H9 (cell line): ENCODE data around the gene DCTN2. TPM values are rescaled to one million over a fixed set of nuclear protein-coding genes. Genes with fewer than 3 reads are reported as not detected.

Experiments used
- DNase-seq: peaks from one replicate; pipeline ENCODE4 v3.0.0-alpha.2; 2017
- H2AFZ ChIP-seq: one replicate; pipeline ENCODE4 v1.6.1; 2013; ENCODE audit warnings: mild to moderate bottlenecking, low read length, control low read depth, moderate library complexity
- H2AK5ac ChIP-seq: 2 replicates; pipeline ENCODE4 v1.6.1; 2013; ENCODE audit warnings: low read length, control low read depth, mixed read lengths; ENCODE audit not compliant: insufficient read length
- H2BK120ac ChIP-seq: one replicate; pipeline ENCODE4 v1.6.1; 2013; ENCODE audit warnings: low read depth, mild to moderate bottlenecking, low read length, control low read depth, inconsistent platforms; ENCODE audit not compliant: poor library complexity, severe bottlenecking
- H2BK12ac ChIP-seq: 2 replicates; pipeline ENCODE4 v1.6.1; 2013; ENCODE audit warnings: low read length, control low read depth, mixed read lengths, low read depth; ENCODE audit not compliant: insufficient read length
- H2BK15ac ChIP-seq: 2 replicates; pipeline ENCODE4 v1.6.1; 2013; ENCODE audit warnings: low read depth, low read length, control low read depth
- H2BK20ac ChIP-seq: one replicate; pipeline ENCODE4 v1.6.1; 2013; ENCODE audit warnings: low read depth, mild to moderate bottlenecking, low read length, control low read depth, inconsistent platforms; ENCODE audit not compliant: poor library complexity, severe bottlenecking
- H2BK5ac ChIP-seq: 2 replicates; pipeline ENCODE4 v1.6.1; 2013; ENCODE audit warnings: low read length, control low read depth, mixed read lengths; ENCODE audit not compliant: insufficient read length
- H3K14ac ChIP-seq: 2 replicates; pipeline ENCODE4 v1.6.1; 2013; ENCODE audit warnings: low read length, control low read depth; ENCODE audit not compliant: insufficient read depth
- H3K18ac ChIP-seq: 2 replicates; pipeline ENCODE4 v1.6.1; 2013; ENCODE audit warnings: low read depth, mild to moderate bottlenecking, mixed read lengths, low read length, control low read depth; ENCODE audit not compliant: insufficient read length
- H3K23ac ChIP-seq: 2 replicates; pipeline ENCODE4 v1.6.1; 2013; ENCODE audit warnings: low read length, control low read depth, mixed read lengths, low read depth; ENCODE audit not compliant: insufficient read length
- H3K23me2 ChIP-seq: 2 replicates; pipeline ENCODE4 v1.6.1; 2013; ENCODE audit warnings: low read depth, mild to moderate bottlenecking, mixed read lengths, low read length, control low read depth; ENCODE audit not compliant: insufficient read length, poor library complexity, severe bottlenecking
- H3K27ac ChIP-seq: 2 replicates; pipeline ENCODE4 v1.5.1; 2013; ENCODE audit warnings: low read length, control low read depth, mixed read lengths, low read depth; ENCODE audit not compliant: insufficient read length
- H3K27me3 ChIP-seq: 2 replicates; pipeline ENCODE4 v1.6.1; 2013; ENCODE audit warnings: low read length, control low read depth, inconsistent platforms; ENCODE audit not compliant: insufficient read depth
- H3K4ac ChIP-seq: 2 replicates; pipeline ENCODE4 v1.6.1; 2013; ENCODE audit warnings: low read depth, mild to moderate bottlenecking, control low read depth, inconsistent platforms, low read length, moderate library complexity
- H3K4me1 ChIP-seq: 2 replicates; pipeline ENCODE4 v1.6.1; 2013; ENCODE audit warnings: low read length, control low read depth, inconsistent platforms; ENCODE audit not compliant: insufficient read depth
- H3K4me2 ChIP-seq: 2 replicates; pipeline ENCODE4 v1.6.1; 2013; ENCODE audit warnings: low read length, control low read depth, mixed read lengths; ENCODE audit not compliant: insufficient read length, insufficient read depth
- H3K56ac ChIP-seq: 2 replicates; pipeline ENCODE4 v1.6.1; 2013; ENCODE audit warnings: low read depth, mild to moderate bottlenecking, mixed read lengths, low read length, control low read depth; ENCODE audit not compliant: insufficient read length
- H3K79me1 ChIP-seq: 2 replicates; pipeline ENCODE4 v1.6.1; 2013; ENCODE audit warnings: low read depth, mild to moderate bottlenecking, moderate library complexity, low read length, control low read depth, inconsistent platforms; ENCODE audit not compliant: insufficient read depth, poor library complexity, severe bottlenecking
- H3K79me2 ChIP-seq: 2 replicates; pipeline ENCODE4 v1.6.1; 2013; ENCODE audit warnings: low read length, control low read depth, inconsistent platforms; ENCODE audit not compliant: insufficient read depth
- H3K9ac ChIP-seq: 2 replicates; pipeline ENCODE4 v1.6.1; 2013; ENCODE audit warnings: low read length, control low read depth, mixed read lengths; ENCODE audit not compliant: insufficient read length; ENCODE audit errors: extremely low read depth
- H3K9me3 ChIP-seq: one replicate; pipeline ENCODE4 v1.6.1; 2013; ENCODE audit warnings: low read depth, low read length, inconsistent platforms; ENCODE audit not compliant: control insufficient read depth
- H3T11ph ChIP-seq: one replicate; pipeline ENCODE4 v1.6.1; 2013; ENCODE audit warnings: mild to moderate bottlenecking, low read length, control low read depth, inconsistent platforms
- H4K20me1 ChIP-seq: one replicate; pipeline ENCODE4 v1.6.1; 2013; ENCODE audit not compliant: control insufficient read depth, insufficient read length, insufficient read depth
- H4K5ac ChIP-seq: 2 replicates; pipeline ENCODE4 v1.6.1; 2013; ENCODE audit warnings: low read depth, mild to moderate bottlenecking, mixed read lengths, low read length, control low read depth; ENCODE audit not compliant: insufficient read length
- H4K8ac ChIP-seq: replicated peaks from 2 replicates; pipeline ENCODE4 v1.6.1; 2013; ENCODE audit warnings: low read length, control low read depth, mixed read lengths, low read depth; ENCODE audit not compliant: insufficient read length
- H4K91ac ChIP-seq: 2 replicates; pipeline ENCODE4 v1.6.1; 2013; ENCODE audit warnings: low read depth, mild to moderate bottlenecking, moderate library complexity, mixed read lengths, low read length, control low read depth; ENCODE audit not compliant: insufficient read length
- H3K27ac Mint-ChIP-seq, 3 experiments: 2 replicates in 2 of 3; 3 replicates in 1 of 3; pipeline ENCODE4 v1.8.0; 2020 to 2021; ENCODE audit warnings: mixed read lengths in 3 of 3, mild to moderate bottlenecking in 1 of 3, moderate library complexity in 1 of 3
- H3K27me3 Mint-ChIP-seq: 2 replicates; pipeline ENCODE4 v1.8.0; 2021; ENCODE audit warnings: low read depth, mild to moderate bottlenecking, moderate library complexity, mixed read lengths
- H3K36me3 Mint-ChIP-seq, 3 experiments: 2 replicates in 2 of 3; 3 replicates in 1 of 3; pipeline ENCODE4 v1.8.0; 2020 to 2021; ENCODE audit warnings: low read depth in 3 of 3, mixed read lengths in 3 of 3; ENCODE audit not compliant: insufficient read depth in 1 of 3
- H3K4me1 Mint-ChIP-seq, 2 experiments: 2 replicates each; pipeline ENCODE4 v1.8.0; 2020; ENCODE audit warnings: mixed read lengths in 2 of 2
- H3K4me3 Mint-ChIP-seq, 2 experiments: 2 replicates in 1 of 2; 3 replicates in 1 of 2; pipeline ENCODE4 v1.8.0; 2020 to 2021; ENCODE audit warnings: mild to moderate bottlenecking in 2 of 2, mixed read lengths in 2 of 2, moderate library complexity in 1 of 2
- H3K9me3 Mint-ChIP-seq, 2 experiments: 2 replicates in 1 of 2; 3 replicates in 1 of 2; pipeline ENCODE4 v1.8.0; 2020; ENCODE audit warnings: mild to moderate bottlenecking in 2 of 2, mixed read lengths in 2 of 2, moderate library complexity in 1 of 2
- CTCF ChIP-seq: fragments of 200-600 bp; sonication (generic); conservative IDR thresholded peaks from 3 replicates; pipeline ENCODE4 v1.8.0; 2021; ENCODE audit warnings: antibody characterized with exemption, mild to moderate bottlenecking
- WGBS: extraction: QIAGEN DNeasy Blood & Tissue Kit; methylation state at CpG from one replicate; pipeline ENCODE4 v1.1.7; 2013; ENCODE audit warnings: missing lambda C conversion rate, low lambda C conversion rate, mixed read lengths; ENCODE audit not compliant: insufficient read length; ENCODE audit errors: extremely low coverage; 5-methylcytosine and 5-hydroxymethylcytosine counted together
- total RNA-seq: library from RNA; stranded (reverse); gene quantifications from 2 replicates; pipeline ENCODE4 v1.2.1, GENCODE V29; 2021

The DCTN2 gene
- total RNA-seq, 1 experiment from 2014 or later: 97.7 TPM

GRCh38 chr12:57554453-57554852 lies 7.5 kb upstream of the DCTN2 start:
- Mint-ChIP-seq H3K4me3 (no peak overlapping the region), H3K36me3 (peaks cover 3 to 4% (median 3%) of the 10 kb centered on the region in 3 experiments; a peak in 4 of 7 replicates), H3K4me1 (peaks cover 38 to 47% of the 10 kb centered on the region in 2 experiments), H3K27ac (no peak overlapping the region), H3K27me3 (peaks cover 5% of the 10 kb centered on the region), H3K9me3 (no peaks in the 10 kb centered on the region)
- no peak overlapping the region for H2BK12ac ChIP-seq
- H3K4me1 ChIP-seq: 0 out of 2 replicates have a peak, but pooled peaks cover under 1% of the 10 kb centered on the region
- no peak overlapping the region for H3K4ac ChIP-seq
- H3K27me3 ChIP-seq: no peaks in the 10 kb centered on the region
- H2AK5ac ChIP-seq: no peak overlapping the region
- no peak overlapping the region for H4K5ac ChIP-seq
- no peak overlapping the region for H3K27ac ChIP-seq
- H2BK120ac ChIP-seq: no peak overlapping the region
- DNase-seq: no peak
- no peak overlapping the region for H2AFZ ChIP-seq
- no peak overlapping the region for H3K9ac ChIP-seq
- H2BK20ac ChIP-seq: no peak overlapping the region
- no peak overlapping the region for H4K91ac ChIP-seq
- H3K79me2 ChIP-seq: peaks cover 3% of the 10 kb centered on the region; the same call in 1 of the 2 replicates
- peaks cover 8% of the 10 kb centered on the region for H3K23me2 ChIP-seq
- WGBS: no CpG with 5 or more reads among the region's 2 CpGs
- H3K79me1 ChIP-seq: peaks cover 3% of the 10 kb centered on the region
- H4K8ac ChIP-seq: no peak overlapping the region
- no peak overlapping the region for H3K18ac ChIP-seq
- H3K9me3 ChIP-seq: no peaks in the 10 kb centered on the region
- no peak overlapping the region for H2BK15ac ChIP-seq
- no peak overlapping the region for H3T11ph ChIP-seq
- no peak overlapping the region for H3K56ac ChIP-seq
- H4K20me1 ChIP-seq: no peaks in the 10 kb centered on the region
- H3K4me2 ChIP-seq: no peak overlapping the region
- H3K14ac ChIP-seq: no peak overlapping the region
- H3K23ac ChIP-seq: no peak overlapping the region
- H2BK5ac ChIP-seq: no peak overlapping the region
- no peak for TF ChIP-seq CTCF
